Dedifferentiated amniotic fluid mesenchymal stem cell (primary cell): Measurements from ENCODE around the gene NSMCE1.
"Not testable (repeated sequence)": the region's sequence is repeated elsewhere in the genome, so short reads cannot be mapped to it uniquely, and the experiment has no call there.

ENCODE experiments used
- DNase-seq: peaks from one replicate; pipeline ENCODE4 v3.0.0-alpha.2; 2016; ENCODE audit errors: extremely low spot score

Gene NSMCE1

GRCh38 chr16:27303256-27304100, 34.9 kb upstream of the NSMCE1 start:
- DNase-seq = no peak

- DNase-seq = no peak
These were observed 33.6 kb upstream of the NSMCE1 start for GRCh38 chr16:27302126-27302525.

- DNase-seq = no peak
These were observed 32.8 kb upstream of the NSMCE1 start for GRCh38 chr16:27301236-27301861.

- no peak for DNase-seq
These were observed 29.6 kb upstream of the NSMCE1 start for GRCh38 chr16:27298132-27298531.

GRCh38 chr16:27293343-27293742, 24.8 kb upstream of the NSMCE1 start:
- DNase-seq = no peak

- DNase-seq = no peak
These were observed 23.2 kb upstream of the NSMCE1 start for GRCh38 chr16:27291722-27292240.

- no peak for DNase-seq
These were observed 22.5 kb upstream of the NSMCE1 start for GRCh38 chr16:27291106-27291505.

- DNase-seq = no peak
These were observed 22.0 kb upstream of the NSMCE1 start for GRCh38 chr16:27290562-27290961.

- no peak for DNase-seq
These were observed 21.1 kb upstream of the NSMCE1 start for GRCh38 chr16:27289669-27290068.

- not testable (repeated sequence) for DNase-seq
These were observed 19.7 kb upstream of the NSMCE1 start for GRCh38 chr16:27288313-27288712.

- DNase-seq = no peak
These were observed 19.3 kb upstream of the NSMCE1 start for GRCh38 chr16:27287887-27288286.

- DNase-seq = no peak
These were observed 18.7 kb upstream of the NSMCE1 start for GRCh38 chr16:27287051-27287811.

- DNase-seq = peak; percentile 56
These were observed 17.9 kb upstream of the NSMCE1 start for GRCh38 chr16:27286451-27286850.

GRCh38 chr16:27285676-27286196, 17.2 kb upstream of the NSMCE1 start:
- no peak for DNase-seq

GRCh38 chr16:27284865-27285675, 16.5 kb upstream of the NSMCE1 start:
- no peak for DNase-seq

GRCh38 chr16:27281243-27281642, 12.7 kb upstream of the NSMCE1 start:
- DNase-seq = no peak

GRCh38 chr16:27275394-27275793, 6.8 kb upstream of the NSMCE1 start:
- DNase-seq = no peak

- DNase-seq = not testable (repeated sequence)
These were observed 5.9 kb upstream of the NSMCE1 start for GRCh38 chr16:27274424-27274874.

GRCh38 chr16:27273670-27274423, 5.3 kb upstream of the NSMCE1 start:
- no peak for DNase-seq

GRCh38 chr16:27273330-27273669, 4.7 kb upstream of the NSMCE1 start:
- DNase-seq = no peak
